Measurements from ENCODE around the gene FBXO40.

DNA sequence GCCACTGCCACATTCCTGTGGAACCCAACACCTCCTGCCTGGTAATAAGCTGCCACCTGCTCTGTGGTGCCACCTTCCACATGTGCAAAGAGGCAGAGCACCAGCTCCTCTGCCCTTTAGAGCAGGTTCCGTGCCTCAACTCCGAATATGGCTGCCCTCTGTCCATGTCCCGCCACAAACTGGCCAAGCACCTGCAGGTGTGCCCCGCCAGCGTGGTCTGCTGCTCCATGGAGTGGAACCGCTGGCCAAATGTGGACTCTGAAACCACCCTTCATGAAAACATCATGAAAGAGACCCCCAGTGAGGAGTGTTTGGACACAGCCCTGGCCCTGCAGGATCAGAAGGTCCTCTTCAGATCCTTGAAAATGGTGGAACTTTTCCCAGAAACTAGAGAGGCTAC, 28.3 kb downstream of the FBXO40 start:
- TF ChIP-seq, protein P1, sequence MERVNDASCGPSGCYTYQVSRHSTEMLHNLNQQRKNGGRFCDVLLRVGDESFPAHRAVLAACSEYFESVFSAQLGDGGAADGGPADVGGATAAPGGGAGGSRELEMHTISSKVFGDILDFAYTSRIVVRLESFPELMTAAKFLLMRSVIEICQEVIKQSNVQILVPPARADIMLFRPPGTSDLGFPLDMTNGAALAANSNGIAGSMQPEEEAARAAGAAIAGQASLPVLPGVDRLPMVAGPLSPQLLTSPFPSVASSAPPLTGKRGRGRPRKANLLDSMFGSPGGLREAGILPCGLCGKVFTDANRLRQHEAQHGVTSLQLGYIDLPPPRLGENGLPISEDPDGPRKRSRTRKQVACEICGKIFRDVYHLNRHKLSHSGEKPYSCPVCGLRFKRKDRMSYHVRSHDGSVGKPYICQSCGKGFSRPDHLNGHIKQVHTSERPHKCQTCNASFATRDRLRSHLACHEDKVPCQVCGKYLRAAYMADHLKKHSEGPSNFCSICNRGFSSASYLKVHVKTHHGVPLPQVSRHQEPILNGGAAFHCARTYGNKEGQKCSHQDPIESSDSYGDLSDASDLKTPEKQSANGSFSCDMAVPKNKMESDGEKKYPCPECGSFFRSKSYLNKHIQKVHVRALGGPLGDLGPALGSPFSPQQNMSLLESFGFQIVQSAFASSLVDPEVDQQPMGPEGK (CRISPR knock-in tag; IDR thresholded peaks at IDR 0.05; ENCODE audit: borderline replicate concordance), result no peak
- TF ChIP-seq TSHZ2 (CRISPR knock-in tag; IDR thresholded peaks at IDR 0.05), result no peak
- TF ChIP-seq OSR1 (CRISPR knock-in tag; IDR thresholded peaks at IDR 0.05), result no peak
- TF ChIP-seq SNAI2 (CRISPR knock-in tag; IDR thresholded peaks at IDR 0.05), result no peak
- TF ChIP-seq ZFP30 (CRISPR knock-in tag; IDR thresholded peaks at IDR 0.05), result no peak
- no peak for TF ChIP-seq RARB (CRISPR knock-in tag; IDR thresholded peaks at IDR 0.05)
- TF ChIP-seq ARNTL (CRISPR knock-in tag; IDR thresholded peaks at IDR 0.05; ENCODE audit: borderline replicate concordance, low read depth), result no peak
- TF ChIP-seq, protein P2, sequence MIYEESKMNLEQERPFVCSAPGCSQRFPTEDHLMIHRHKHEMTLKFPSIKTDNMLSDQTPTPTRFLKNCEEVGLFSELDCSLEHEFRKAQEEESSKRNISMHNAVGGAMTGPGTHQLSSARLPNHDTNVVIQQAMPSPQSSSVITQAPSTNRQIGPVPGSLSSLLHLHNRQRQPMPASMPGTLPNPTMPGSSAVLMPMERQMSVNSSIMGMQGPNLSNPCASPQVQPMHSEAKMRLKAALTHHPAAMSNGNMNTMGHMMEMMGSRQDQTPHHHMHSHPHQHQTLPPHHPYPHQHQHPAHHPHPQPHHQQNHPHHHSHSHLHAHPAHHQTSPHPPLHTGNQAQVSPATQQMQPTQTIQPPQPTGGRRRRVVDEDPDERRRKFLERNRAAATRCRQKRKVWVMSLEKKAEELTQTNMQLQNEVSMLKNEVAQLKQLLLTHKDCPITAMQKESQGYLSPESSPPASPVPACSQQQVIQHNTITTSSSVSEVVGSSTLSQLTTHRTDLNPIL (CRISPR knock-in tag; IDR thresholded peaks at IDR 0.05; ENCODE audit: low read depth), result no peak
- TF ChIP-seq ZFP3 (CRISPR knock-in tag; IDR thresholded peaks at IDR 0.05), result no peak
- no peak for TF ChIP-seq ZNF8 (CRISPR knock-in tag; IDR thresholded peaks at IDR 0.05)

Measured in SK-N-SH treated with all-trans-retinoic acid at 6 μM for 48 hours (cell line).